ENCODE results near the gene SIN3A. TPM values are rescaled to one million over a fixed set of nuclear protein-coding genes. Genes with fewer than 3 reads are reported as not detected.

The SIN3A gene
- total RNA-seq, 1 experiment from 2014 or later, result 107 TPM

- H3K4me1 ChIP-seq (ENCODE audit: control insufficient read depth, insufficient read depth, low read length), result no peaks in the 10 kb centered on the region
- no TSS peak for BruUV-seq (replicated peaks)
- ATAC-seq (peak; percentile 63; the same call in 1 of the 2 replicates), DNase-seq (ENCODE audit: low read depth, low spot score) (no peak)
- in situ Hi-C loops (cut with HindIII; ENCODE audit: low pct_unique_long_range_greater_than_20kb, low sequenced_read_pairs) (no loop called here), intact Hi-C loops (cut with micrococcal nuclease; ENCODE audit: unreplicated experiment) (no loop called here)
- no peak overlapping the region for H3K4me3 ChIP-seq (ENCODE audit: low read depth in 2 of 2, low read length in 2 of 2)
- TF ChIP-seq POLR2AphosphoS5 (IDR thresholded peaks at IDR 0.05; ENCODE audit: low read depth, low read length), result no peak
- TF ChIP-seq SIN3A (IDR thresholded peaks at IDR 0.05; ENCODE audit: borderline replicate concordance, insufficient read depth, low read depth, low read length), result no peak
- no peak for TF ChIP-seq CTCF (IDR thresholded peaks at IDR 0.05)
- no peak for TF ChIP-seq TCF7L2 (IDR thresholded peaks at IDR 0.05; ENCODE audit: low read depth, low read length)
- no peak for TF ChIP-seq REST (IDR thresholded peaks at IDR 0.05; ENCODE audit: insufficient read depth in 1 of 2, low read depth in 2 of 2, low read length in 1 of 2)
- H3K27ac ChIP-seq (ENCODE audit: low read length), result no peak overlapping the region
- H3K36me3 ChIP-seq (ENCODE audit: control insufficient read depth, insufficient read depth, low read length), result no peaks in the 10 kb centered on the region
- H3K9me3 ChIP-seq (ENCODE audit: control insufficient read depth, insufficient read depth, low read depth, low read length), result no peaks in the 10 kb centered on the region
- H3K27me3 ChIP-seq (ENCODE audit: control insufficient read depth, insufficient read depth, low read length), result no peaks in the 10 kb centered on the region
- POLR2A ChIA-PET, result interaction anchor here (0.6 kb wide), 1 partner anchor 295 kb away, joined by 3 read pairs; no protein-coding TSS in a partner anchor
- CTCF ChIA-PET, result no interaction called here
These were observed 121.9 kb downstream of the SIN3A start for GRCh38 chr15:75329571-75329970.

- H3K9me3 ChIP-seq (ENCODE audit: control insufficient read depth, insufficient read depth, low read depth, low read length), result no peaks in the 10 kb centered on the region
- intact Hi-C loops (cut with micrococcal nuclease; ENCODE audit: unreplicated experiment), result no loop called here
- ChIA-PET CTCF (no interaction called here), POLR2A (no interaction called here)
- no peak overlapping the region for H3K27ac ChIP-seq (ENCODE audit: low read length)
- in situ Hi-C loops (cut with HindIII; ENCODE audit: low pct_unique_long_range_greater_than_20kb, low sequenced_read_pairs), result no loop called here
- H3K4me3 ChIP-seq (ENCODE audit: low read depth in 2 of 2, low read length in 2 of 2), result no peak overlapping the region
- no TSS peak for BruUV-seq (replicated peaks)
- H3K36me3 ChIP-seq (ENCODE audit: control insufficient read depth, insufficient read depth, low read length), result no peaks in the 10 kb centered on the region
- no peak for TF ChIP-seq CTCF (IDR thresholded peaks at IDR 0.05)
- no peak for TF ChIP-seq REST (IDR thresholded peaks at IDR 0.05; ENCODE audit: insufficient read depth in 1 of 2, low read depth in 2 of 2, low read length in 1 of 2)
- no peak for TF ChIP-seq SIN3A (IDR thresholded peaks at IDR 0.05; ENCODE audit: borderline replicate concordance, insufficient read depth, low read depth, low read length)
- TF ChIP-seq TCF7L2 (IDR thresholded peaks at IDR 0.05; ENCODE audit: low read depth, low read length), result no peak
- TF ChIP-seq POLR2AphosphoS5 (IDR thresholded peaks at IDR 0.05; ENCODE audit: low read depth, low read length), result no peak
- ATAC-seq, result no peak
- no peaks in the 10 kb centered on the region for H3K27me3 ChIP-seq (ENCODE audit: control insufficient read depth, insufficient read depth, low read length)
- H3K4me1 ChIP-seq (ENCODE audit: control insufficient read depth, insufficient read depth, low read length), result no peaks in the 10 kb centered on the region
- DNase-seq (ENCODE audit: low read depth, low spot score), result no peak
These were observed 122.8 kb downstream of the SIN3A start for GRCh38 chr15:75328493-75329314.

Data from Panc1 (cell line).